GM12801 (cell line): ENCODE data around the gene DPY30.

ENCODE experiments used
- CTCF ChIP-seq: IDR thresholded peaks from one replicate; pipeline ENCODE4 v1.5.1; 2011; ENCODE audit warnings: control low read depth; ENCODE audit not compliant: insufficient read length; ENCODE audit errors: extremely low read depth

DPY30 gene

GRCh38 chr2:32002406-32002805 is 37.2 kb downstream of the DPY30 start:
- no peak for TF ChIP-seq CTCF

- TF ChIP-seq CTCF = no peak
Measured at GRCh38 chr2:31999438-31999837, 40.2 kb downstream of the DPY30 start.

- no peak for TF ChIP-seq CTCF
Measured at GRCh38 chr2:31998731-31999383, 40.7 kb downstream of the DPY30 start.

- no peak for TF ChIP-seq CTCF
Measured at GRCh38 chr2:31997653-31998052, 42.0 kb downstream of the DPY30 start.

GRCh38 chr2:31996571-31997150 is 42.9 kb downstream of the DPY30 start:
- TF ChIP-seq CTCF = no peak

GRCh38 chr2:31992934-31993333 is 46.7 kb downstream of the DPY30 start:
- no peak for TF ChIP-seq CTCF

- no peak for TF ChIP-seq CTCF
Measured at GRCh38 chr2:31992025-31992579, 47.5 kb downstream of the DPY30 start.
